ENCODE results near the gene ABR. TPM values are rescaled to one million over a fixed set of nuclear protein-coding genes. Genes with fewer than 3 reads are reported as not detected.
"Not testable (repeated sequence)": the region's sequence is repeated elsewhere in the genome, so short reads cannot be mapped to it uniquely, and the experiment has no call there.

ABR gene
- total RNA-seq, 2 donors from 2014 or later: 71.4 to 87.2 TPM

DNA sequence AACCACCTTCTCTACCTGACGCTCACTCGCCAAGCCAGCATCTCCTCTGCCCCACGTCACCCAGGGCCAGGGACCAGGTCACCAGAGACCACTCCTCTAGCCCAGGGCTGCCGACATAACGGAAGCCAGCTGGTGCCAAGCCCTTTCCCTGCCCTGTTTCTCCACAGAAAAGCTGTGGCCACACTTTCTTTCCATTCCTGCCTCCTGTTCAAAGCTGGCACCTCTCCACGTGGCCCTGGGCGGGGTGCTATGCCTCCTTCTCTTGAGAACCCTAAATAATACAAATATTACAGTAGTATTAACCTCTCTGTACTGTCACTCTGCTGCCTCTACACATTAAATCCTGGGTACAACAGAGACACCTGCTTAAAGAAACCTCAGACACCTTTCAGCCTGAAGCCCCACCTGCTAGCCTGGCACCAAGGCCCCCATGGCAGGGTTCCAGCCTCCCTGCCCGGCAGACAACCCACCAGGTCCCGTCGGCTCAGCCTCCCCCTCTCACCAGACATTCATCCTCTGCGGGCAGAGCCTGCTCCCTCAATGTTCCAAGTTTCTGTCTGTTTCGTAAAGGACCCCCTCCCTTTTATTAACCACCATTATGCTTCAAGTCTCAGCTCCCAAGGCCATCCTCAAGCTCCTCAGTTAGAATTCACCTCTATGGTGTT is 120.5 kb downstream of the ABR start:
- Mint-ChIP-seq H3K36me3 (ENCODE audit: low read depth) (peaks cover 51% of the 10 kb centered on the region), H3K27ac (no peak overlapping the region), H3K4me3 (no peak overlapping the region), H3K9me3 (no peaks in the 10 kb centered on the region), H3K4me1 (no peaks in the 10 kb centered on the region), H3K27me3 (no peaks in the 10 kb centered on the region)
- ATAC-seq (replicated peaks): no peak

DNA sequence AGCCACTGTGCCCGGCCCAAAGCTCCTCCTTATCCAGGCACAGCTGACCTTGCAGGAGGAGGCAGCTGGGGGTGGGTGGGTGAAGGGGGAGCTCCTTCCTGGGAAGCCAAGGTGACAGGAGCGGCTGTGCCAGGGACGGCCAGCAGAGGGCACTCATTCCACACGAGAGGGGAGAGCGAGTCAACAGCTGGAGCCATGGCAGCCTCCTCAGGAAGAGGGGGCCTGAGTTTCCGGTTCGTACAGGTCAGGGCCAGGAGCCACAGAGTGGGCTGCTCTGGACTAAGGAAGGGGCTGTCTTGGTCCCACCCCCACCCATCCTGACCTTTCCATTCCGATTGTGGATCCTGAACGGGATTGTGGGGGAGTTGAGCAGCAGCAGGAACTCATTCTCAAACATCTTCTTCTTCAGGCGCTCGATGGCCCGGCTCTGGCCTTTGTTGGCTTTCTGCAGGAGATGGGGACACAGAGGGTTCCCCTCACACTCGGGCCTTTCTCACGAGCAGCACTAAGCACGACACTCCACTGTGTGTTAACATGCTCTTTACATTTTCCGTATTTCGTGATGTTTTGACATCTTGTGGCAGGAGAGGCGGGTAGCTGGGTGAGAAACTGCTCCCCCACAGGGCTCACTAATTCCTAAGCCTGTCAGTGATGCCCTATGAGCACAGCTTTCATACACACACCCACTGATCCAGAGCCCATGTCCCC is 121.2 kb downstream of the ABR start:
- H3K4me1 Mint-ChIP-seq: no peaks in the 10 kb centered on the region
- H3K36me3 Mint-ChIP-seq (ENCODE audit: low read depth): peaks cover 51% of the 10 kb centered on the region
- no peaks in the 10 kb centered on the region for H3K9me3 Mint-ChIP-seq
- ATAC-seq (replicated peaks): peak; percentile 45
- no peaks in the 10 kb centered on the region for H3K27me3 Mint-ChIP-seq
- no peak overlapping the region for H3K27ac Mint-ChIP-seq
- H3K4me3 Mint-ChIP-seq: no peak overlapping the region

DNA sequence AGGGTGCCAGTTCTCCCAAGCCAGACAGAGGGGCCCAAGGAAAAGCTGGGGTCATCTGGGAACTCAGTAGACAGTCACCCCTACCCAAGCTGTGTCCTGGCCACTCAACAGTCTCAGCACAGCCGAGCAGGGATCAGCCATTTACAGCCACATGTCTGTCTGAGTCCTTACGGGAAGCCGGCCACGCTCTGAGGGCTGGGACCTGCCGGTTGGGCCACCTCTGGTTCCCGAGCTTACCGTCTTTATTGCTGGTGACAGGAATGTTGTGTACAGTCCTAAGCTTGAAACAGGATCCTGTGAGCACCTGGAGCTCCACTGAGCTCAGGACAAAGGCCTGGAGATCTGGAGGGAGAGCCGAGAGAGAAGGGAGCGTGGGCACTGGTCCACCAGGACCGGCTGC is 123.0 kb downstream of the ABR start:
- H3K27me3 Mint-ChIP-seq: no peaks in the 10 kb centered on the region
- H3K4me1 Mint-ChIP-seq: no peaks in the 10 kb centered on the region
- no peaks in the 10 kb centered on the region for H3K9me3 Mint-ChIP-seq
- H3K27ac Mint-ChIP-seq: no peak overlapping the region
- ATAC-seq (replicated peaks): no peak
- no peak overlapping the region for H3K4me3 Mint-ChIP-seq
- peaks cover 51% of the 10 kb centered on the region for H3K36me3 Mint-ChIP-seq (ENCODE audit: low read depth)

DNA sequence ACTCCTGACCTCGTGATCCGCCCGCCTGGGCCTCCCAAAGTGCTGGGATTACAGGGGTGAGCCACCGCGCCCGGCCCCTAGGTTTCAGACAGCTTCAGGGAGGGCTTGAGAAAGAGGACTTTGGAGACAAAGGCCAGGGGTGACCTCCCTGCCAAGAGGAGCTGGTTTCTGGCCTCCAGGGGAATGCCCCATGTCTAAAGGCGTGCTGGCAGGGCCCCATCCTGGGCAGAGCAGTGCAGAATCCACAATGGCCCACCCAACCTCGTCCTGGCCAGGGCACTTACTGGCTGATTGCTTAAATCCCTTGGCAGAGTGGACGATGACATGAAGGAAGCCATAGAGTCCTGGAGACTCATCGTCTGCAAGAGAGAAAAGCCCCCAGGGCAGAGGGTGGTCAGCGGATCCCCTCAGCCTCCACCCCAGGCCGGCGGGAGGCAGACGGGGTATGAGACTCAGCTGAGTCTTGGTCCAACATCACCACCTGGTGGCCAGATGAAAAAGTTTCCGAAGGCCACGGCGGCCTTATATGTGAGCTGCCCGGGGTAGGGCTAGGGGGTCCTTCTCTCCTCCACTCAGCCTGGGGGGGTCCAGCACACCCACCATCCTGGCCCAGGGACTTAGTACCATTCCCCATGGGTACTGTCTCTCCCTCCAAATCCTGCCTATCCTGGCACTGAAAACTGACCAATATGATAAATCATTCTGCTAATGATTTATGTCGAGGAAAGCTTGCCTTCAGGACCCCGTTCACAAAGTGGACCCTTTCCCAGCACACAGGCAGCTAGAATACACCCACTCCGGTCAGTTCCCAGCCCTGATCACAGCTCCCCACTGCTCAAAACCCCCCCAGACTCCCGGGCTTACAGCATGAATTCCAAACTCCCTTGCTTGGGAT is 123.8 kb downstream of the ABR start:
- no peaks in the 10 kb centered on the region for H3K4me1 Mint-ChIP-seq

DNA sequence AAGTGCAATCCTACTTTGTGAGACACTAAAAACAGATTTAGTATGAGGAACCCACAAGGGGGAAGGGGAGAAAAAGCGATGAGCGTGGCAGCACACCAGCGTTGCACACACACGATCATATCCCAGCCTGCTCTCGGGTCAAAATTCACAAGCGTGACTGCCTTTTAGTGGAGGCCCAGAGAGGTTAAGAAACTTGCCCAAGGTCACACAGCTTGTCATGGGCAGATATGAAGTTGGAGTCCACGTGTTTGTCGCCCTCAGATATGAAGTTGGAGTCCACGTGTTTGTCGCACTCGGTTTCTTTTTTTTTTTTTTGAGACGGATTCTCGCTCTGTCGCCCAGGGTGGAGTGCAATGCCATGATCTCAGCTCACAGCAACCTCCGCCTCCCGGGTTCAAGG is 124.5 kb downstream of the ABR start:
- Mint-ChIP-seq H3K27ac (no peak overlapping the region), H3K9me3 (no peaks in the 10 kb centered on the region), H3K4me3 (no peak overlapping the region), H3K4me1 (no peaks in the 10 kb centered on the region), H3K36me3 (ENCODE audit: low read depth) (peaks cover 45% of the 10 kb centered on the region), H3K27me3 (no peaks in the 10 kb centered on the region)
- ATAC-seq (replicated peaks): no peak

More for the DNA sequence above, 123.8 kb downstream of the ABR start:
- H3K36me3 Mint-ChIP-seq (ENCODE audit: low read depth): peaks cover 47% of the 10 kb centered on the region
- ATAC-seq (replicated peaks): peak; percentile 44
- H3K9me3 Mint-ChIP-seq: no peaks in the 10 kb centered on the region
- no peak overlapping the region for H3K27ac Mint-ChIP-seq
- H3K4me3 Mint-ChIP-seq: no peak overlapping the region
- H3K27me3 Mint-ChIP-seq: no peaks in the 10 kb centered on the region

DNA sequence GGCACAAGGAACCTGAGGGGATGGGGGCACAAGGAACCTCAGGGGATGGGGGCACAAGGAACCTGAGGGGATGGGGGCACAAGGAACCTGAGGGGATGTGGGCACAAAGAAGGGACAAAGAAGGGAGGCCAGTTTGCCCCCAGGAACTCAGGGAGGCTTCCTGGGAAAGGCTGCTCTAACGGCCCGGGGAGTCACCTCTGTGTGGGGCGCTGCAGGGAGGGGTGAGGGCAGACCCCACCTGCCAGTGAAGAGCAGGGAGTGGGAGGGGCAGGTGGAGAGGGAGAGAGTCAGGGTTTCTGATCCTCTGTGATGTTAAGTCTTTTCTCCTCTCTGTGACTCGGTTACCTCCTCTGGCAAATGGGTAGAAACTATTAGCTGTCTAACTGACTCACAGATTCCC is 125.1 kb downstream of the ABR start:
- Mint-ChIP-seq H3K27me3 (no peaks in the 10 kb centered on the region), H3K36me3 (ENCODE audit: low read depth) (peaks cover 45% of the 10 kb centered on the region), H3K9me3 (no peaks in the 10 kb centered on the region), H3K4me3 (no peak overlapping the region), H3K4me1 (no peaks in the 10 kb centered on the region), H3K27ac (no peak overlapping the region)
- ATAC-seq (replicated peaks): no peak

DNA sequence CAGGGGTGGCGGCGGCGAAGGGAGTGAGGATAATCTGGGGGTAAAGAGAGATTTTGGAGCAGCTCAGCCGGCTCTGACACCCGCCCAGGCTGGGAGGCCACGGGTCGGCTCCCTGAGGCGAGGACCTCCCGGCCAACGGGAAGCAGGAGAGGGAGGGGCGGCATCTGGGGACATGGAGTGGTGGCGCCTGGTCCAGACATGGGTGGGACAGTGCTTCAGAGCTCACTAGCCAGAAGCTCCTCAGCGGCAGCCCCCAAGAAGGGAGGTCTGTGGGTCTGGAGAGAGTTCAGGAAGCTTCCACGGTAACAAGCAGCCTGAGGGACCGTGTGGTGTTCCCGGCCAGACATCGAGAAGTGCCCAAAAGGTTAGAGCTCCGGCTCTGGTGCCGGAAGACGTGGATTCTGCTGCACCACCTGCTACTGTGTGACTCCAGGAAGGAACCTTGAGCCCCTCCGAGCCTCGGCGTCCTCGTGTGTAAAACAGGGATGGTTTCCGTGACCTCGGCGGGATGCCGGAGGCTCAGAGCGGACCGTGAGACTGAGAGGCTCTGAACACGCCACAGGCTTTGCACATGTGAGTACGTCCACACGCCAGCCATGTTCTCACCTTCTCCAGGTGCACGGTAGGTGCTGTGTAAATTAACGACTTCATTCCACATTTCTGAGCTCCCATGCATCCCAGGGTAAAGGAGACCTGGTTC is 126.0 kb downstream of the ABR start:
- H3K4me3 Mint-ChIP-seq: no peak overlapping the region
- no peak for ATAC-seq (replicated peaks)
- H3K4me1 Mint-ChIP-seq: no peaks in the 10 kb centered on the region
- peaks cover 45% of the 10 kb centered on the region for H3K36me3 Mint-ChIP-seq (ENCODE audit: low read depth)
- no peaks in the 10 kb centered on the region for H3K9me3 Mint-ChIP-seq
- H3K27ac Mint-ChIP-seq: no peak overlapping the region
- H3K27me3 Mint-ChIP-seq: no peaks in the 10 kb centered on the region

DNA sequence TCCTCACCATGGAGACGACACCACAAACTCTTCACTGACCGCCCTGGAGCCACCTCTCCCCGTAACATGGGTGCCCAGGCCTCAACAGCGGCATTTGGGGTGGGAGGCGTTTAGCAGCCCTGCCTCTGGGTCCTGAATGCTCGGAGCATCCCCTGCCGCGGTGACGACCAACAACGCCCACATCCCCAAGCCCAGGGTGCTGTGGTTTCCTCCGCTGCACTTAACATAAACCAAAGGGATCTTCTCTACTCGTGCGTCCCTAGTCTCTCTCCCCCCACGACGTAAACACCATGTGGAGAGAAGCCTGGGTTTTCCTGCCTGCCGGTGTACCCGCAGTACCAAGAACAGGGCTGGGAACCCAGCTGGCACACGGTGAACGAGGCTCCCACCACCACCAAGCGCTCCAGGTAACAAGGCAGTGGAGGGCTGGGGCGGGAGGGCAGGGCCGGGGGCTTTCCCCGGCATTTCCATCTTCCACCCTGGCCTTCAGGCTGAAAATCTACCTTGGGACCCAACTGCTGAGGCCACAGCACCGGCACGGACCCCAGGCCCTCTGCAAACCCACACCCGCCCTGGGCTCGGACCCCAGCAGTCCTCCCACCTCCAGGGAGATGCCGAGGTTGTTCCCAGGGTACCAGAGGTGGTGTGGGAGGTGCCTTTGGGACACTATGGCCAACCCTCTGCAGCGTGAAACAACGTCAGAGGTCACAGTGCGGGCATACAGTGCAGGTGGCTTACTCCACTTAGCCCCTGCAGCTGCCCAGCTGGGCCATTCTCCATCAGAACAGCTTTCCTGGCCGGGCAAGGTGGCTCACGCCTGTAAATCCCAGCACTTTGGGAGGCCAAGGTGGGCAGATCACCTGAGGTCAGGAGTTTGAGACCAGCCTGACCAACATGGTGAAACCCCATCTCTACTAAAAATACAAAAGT is 128.5 kb downstream of the ABR start:
- Mint-ChIP-seq H3K9me3 (no peaks in the 10 kb centered on the region), H3K4me1 (no peaks in the 10 kb centered on the region), H3K4me3 (no peak overlapping the region)

DNA sequence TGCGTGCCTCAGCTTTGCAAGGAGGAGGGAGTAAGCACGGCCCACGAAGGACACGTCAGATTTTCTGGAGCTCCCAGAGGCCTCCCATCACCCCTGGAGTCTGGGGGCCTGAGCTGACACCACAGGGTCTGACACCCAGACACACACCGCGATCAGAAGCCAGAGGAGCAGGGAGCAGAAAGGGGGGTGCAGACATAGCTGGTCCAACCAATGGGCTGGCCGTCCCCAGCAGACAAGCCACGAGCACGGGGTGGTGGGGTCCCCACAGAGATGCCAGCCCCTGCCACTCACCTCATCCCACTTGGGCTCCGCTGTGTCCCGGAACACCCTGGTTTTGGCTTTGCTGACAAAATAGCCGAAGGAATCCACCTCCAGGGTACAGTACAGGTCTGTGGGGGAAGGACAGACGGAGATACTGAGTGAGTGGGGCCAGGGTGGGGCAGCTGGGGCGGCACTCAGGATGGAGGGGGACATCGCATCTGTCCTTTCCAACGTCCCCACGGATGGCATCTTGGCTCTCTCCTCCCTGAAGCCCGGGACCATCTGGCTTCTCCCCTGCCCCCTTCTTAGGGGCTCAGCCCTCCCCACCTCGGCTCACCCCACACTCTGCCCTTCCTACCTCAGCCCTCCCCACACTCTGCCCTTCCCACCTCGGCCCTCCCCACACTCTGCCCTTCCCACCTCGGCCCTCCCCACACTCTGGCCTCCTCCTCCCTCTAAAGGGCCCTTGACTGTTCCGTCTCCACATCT is 129.4 kb downstream of the ABR start:
- peak overlapping the region; percentile 66 for H3K27ac Mint-ChIP-seq
- H3K36me3 Mint-ChIP-seq (ENCODE audit: low read depth): peaks cover 28% of the 10 kb centered on the region
- H3K4me3 Mint-ChIP-seq: no peak overlapping the region
- H3K9me3 Mint-ChIP-seq: no peaks in the 10 kb centered on the region
- no peaks in the 10 kb centered on the region for H3K27me3 Mint-ChIP-seq
- H3K4me1 Mint-ChIP-seq: no peaks in the 10 kb centered on the region
- no peak for ATAC-seq (replicated peaks)

More for the DNA sequence above, 128.5 kb downstream of the ABR start:
- peak overlapping the region; percentile 66 for H3K27ac Mint-ChIP-seq
- ATAC-seq (replicated peaks): no peak
- H3K27me3 Mint-ChIP-seq: no peaks in the 10 kb centered on the region
- peaks cover 27% of the 10 kb centered on the region for H3K36me3 Mint-ChIP-seq (ENCODE audit: low read depth)

DNA sequence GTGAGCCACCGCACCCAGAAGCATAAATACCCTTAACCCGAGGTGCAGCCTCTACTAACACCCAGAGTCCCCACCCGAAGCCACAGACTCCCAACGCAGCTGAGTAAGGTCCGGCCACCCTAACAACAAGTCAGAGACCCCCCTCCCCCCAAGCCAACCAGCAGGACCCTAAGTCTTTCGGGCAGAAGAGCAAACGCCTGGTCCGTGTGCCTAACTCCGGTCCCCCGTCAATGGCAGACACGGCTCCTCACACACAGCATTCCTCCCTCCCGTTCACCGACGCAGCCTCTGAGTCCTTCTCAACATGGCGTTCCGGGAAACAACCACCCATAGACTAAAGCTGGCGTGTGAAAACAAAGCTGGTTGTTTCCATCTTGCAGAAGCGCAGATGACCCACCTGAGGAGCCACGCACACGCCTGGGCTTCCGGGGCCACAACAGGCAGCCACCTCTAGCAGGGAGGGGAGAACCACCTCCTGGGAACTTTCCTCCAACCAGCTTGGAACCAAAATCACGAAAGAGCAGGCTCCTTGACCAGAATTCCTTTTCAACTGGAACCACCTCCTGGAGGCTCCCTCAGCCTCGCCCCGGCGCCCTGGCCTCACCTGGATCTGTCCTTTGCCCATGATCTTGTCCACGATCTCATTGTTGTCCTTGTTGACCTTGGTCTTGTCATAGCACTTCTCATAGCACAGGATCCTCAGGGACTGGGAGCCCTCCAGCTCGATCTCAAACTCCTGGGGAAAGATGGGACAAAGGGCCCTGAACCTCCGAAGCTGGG is 130.1 kb downstream of the ABR start:
- Mint-ChIP-seq H3K27me3 (no peaks in the 10 kb centered on the region), H3K4me3 (no peak overlapping the region), H3K9me3 (no peaks in the 10 kb centered on the region), H3K27ac (no peak overlapping the region), H3K36me3 (ENCODE audit: low read depth) (peaks cover 31% of the 10 kb centered on the region), H3K4me1 (no peaks in the 10 kb centered on the region)
- ATAC-seq (replicated peaks): no peak

DNA sequence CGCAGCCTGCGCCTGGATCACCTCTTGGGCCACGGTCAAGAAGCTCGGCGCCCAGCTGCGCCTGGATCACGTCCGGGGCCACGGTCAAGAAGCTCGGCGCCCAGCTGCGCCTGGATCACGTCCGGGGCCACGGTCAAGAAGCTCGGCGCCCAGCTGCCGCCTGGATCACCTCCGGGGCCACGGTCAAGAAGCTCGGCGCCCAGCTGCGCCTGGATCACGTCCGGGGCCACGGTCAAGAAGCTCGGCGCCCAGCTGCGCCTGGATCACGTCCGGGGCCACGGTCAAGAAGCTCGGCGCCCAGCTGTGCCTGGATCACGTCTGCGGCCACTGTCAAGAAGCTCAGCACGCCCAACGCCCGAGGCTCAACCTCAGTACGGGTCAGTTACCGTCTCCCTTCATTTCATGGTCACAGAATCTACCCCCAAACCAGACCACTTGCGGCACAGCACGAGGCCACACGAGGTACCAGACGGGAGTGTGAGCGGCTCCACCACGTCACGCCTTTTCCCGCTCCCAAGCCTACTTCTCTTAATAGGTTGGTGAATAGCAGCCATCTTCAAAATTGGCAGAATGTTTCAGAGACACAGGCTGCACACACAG is 131.2 kb downstream of the ABR start:
- peaks cover 31% of the 10 kb centered on the region for H3K36me3 Mint-ChIP-seq (ENCODE audit: low read depth)
- not testable (repeated sequence) for H3K27me3 Mint-ChIP-seq; H3K27ac Mint-ChIP-seq; H3K4me3 Mint-ChIP-seq; ATAC-seq (replicated peaks); H3K9me3 Mint-ChIP-seq; H3K4me1 Mint-ChIP-seq

DNA sequence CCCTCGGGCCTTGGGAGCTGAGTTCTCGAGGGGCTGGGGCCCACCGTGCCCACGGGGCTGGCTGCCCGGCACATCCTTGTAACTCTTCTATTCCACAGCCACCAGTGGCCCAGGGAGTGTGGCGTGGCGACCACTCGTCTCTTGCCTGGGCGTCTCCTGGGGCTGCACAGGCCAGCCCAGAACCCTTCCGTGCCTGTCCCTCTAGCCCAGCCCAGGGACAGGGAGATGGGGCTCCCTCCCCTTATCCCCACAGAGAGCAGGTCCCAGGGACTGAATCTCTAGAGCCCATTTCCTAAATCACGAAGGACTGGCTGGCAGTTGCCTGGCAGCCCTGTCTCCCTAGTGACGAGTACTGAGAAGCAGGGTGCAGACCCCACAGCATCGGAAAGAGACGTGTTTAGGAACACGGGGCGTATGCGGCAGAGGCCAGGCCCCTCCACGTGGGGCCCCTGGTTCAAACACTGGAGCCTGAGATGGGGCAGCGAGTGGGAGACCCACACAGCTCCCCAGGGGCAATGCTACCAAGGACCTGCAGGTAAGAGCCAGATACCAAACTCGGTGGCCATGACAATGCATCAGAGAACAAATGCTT is 131.8 kb downstream of the ABR start:
- Mint-ChIP-seq H3K36me3 (ENCODE audit: low read depth) (peaks cover 31% of the 10 kb centered on the region), H3K4me1 (no peaks in the 10 kb centered on the region), H3K27ac (no peak overlapping the region), H3K27me3 (no peaks in the 10 kb centered on the region), H3K9me3 (no peaks in the 10 kb centered on the region), H3K4me3 (no peak overlapping the region)
- no peak for ATAC-seq (replicated peaks)

Measured in activated T-helper 17 cell treated with anti-CD3 and anti-CD28 coated beads, Interleukin-2, amount 50 U/mL, for 72 hours (primary cell).